ENCODE results near the gene RPS6KB2.
"Not testable (repeated sequence)": the region's sequence is repeated elsewhere in the genome, so short reads cannot be mapped to it uniquely, and the experiment has no call there.

RPS6KB2 gene

GRCh38 chr11:67464411-67465188 is 36.3 kb downstream of the RPS6KB2 start:
- ATAC-seq (ENCODE audit: low read depth) (peak; percentile 73), DNase-seq (ENCODE audit: low spot score) (peak; percentile 95)
- peaks cover 10% of the 10 kb centered on the region for H3K4me1 ChIP-seq (ENCODE audit: insufficient read depth, poor library complexity, severe bottlenecking)
- H3K27me3 ChIP-seq (ENCODE audit: insufficient read depth, poor library complexity, severe bottlenecking) = no peaks in the 10 kb centered on the region
- no peak for TF ChIP-seq CTCF (IDR thresholded peaks at IDR 0.05; ENCODE audit: poor library complexity, severe bottlenecking)
- peak overlapping the region; percentile 76 for H3K27ac ChIP-seq (ENCODE audit: poor library complexity, severe bottlenecking)
- H3K4me3 ChIP-seq (ENCODE audit: severe bottlenecking) = peak overlapping the region; percentile 51
- no peaks in the 10 kb centered on the region for H3K9me3 ChIP-seq (ENCODE audit: severe bottlenecking)
- H3K36me3 ChIP-seq (ENCODE audit: low read depth) = no peaks in the 10 kb centered on the region

DNA sequence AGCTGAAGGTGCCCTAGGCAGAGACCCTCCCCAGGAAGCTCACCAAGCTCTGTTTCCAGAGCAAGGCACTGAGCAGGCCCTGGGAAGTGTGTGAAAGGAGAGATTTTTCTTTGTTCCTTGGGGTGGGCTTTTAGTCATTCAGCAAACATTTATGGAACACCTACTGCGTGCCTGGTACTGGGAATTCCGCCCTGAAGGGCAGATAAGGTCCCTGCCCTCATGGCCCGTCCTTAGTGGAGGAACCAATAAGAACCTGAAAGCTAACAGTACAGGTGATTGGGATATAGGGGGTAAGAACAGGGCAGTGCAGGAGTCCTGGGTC is 36.9 kb downstream of the RPS6KB2 start:
- ATAC-seq (ENCODE audit: low read depth) = no peak; the same call in 2 of the 3 replicates

GRCh38 chr11:67465530-67465929 is 37.2 kb downstream of the RPS6KB2 start:
- not testable (repeated sequence) for DNase-seq (ENCODE audit: low spot score); H3K9me3 ChIP-seq (ENCODE audit: severe bottlenecking); H3K4me1 ChIP-seq (ENCODE audit: insufficient read depth, poor library complexity, severe bottlenecking); H3K27me3 ChIP-seq (ENCODE audit: insufficient read depth, poor library complexity, severe bottlenecking); H3K36me3 ChIP-seq (ENCODE audit: low read depth); ATAC-seq (ENCODE audit: low read depth)
- peak overlapping the region; percentile 51 for H3K4me3 ChIP-seq (ENCODE audit: severe bottlenecking)
- peak overlapping the region; percentile 76 for H3K27ac ChIP-seq (ENCODE audit: poor library complexity, severe bottlenecking)

More for the DNA sequence above, 36.9 kb downstream of the RPS6KB2 start:
- Histone ChIP-seq H3K4me1 (ENCODE audit: insufficient read depth, poor library complexity, severe bottlenecking) (peaks cover 10% of the 10 kb centered on the region), H3K36me3 (ENCODE audit: low read depth) (no peaks in the 10 kb centered on the region), H3K4me3 (ENCODE audit: severe bottlenecking) (peak overlapping the region; percentile 51), H3K27me3 (ENCODE audit: insufficient read depth, poor library complexity, severe bottlenecking) (no peaks in the 10 kb centered on the region), H3K9me3 (ENCODE audit: severe bottlenecking) (no peaks in the 10 kb centered on the region), H3K27ac (ENCODE audit: poor library complexity, severe bottlenecking) (peak overlapping the region; percentile 76)
- no peak for TF ChIP-seq CTCF (IDR thresholded peaks at IDR 0.05; ENCODE audit: poor library complexity, severe bottlenecking)
- no peak for DNase-seq (ENCODE audit: low spot score)

GRCh38 chr11:67466367-67466766 is 38.1 kb downstream of the RPS6KB2 start:
- H3K9me3 ChIP-seq (ENCODE audit: severe bottlenecking) = no peaks in the 10 kb centered on the region
- no peak overlapping the region for H3K4me3 ChIP-seq (ENCODE audit: severe bottlenecking)
- H3K4me1 ChIP-seq (ENCODE audit: insufficient read depth, poor library complexity, severe bottlenecking) = peaks cover 10% of the 10 kb centered on the region
- no peak for ATAC-seq (ENCODE audit: low read depth)
- H3K27me3 ChIP-seq (ENCODE audit: insufficient read depth, poor library complexity, severe bottlenecking) = no peaks in the 10 kb centered on the region
- TF ChIP-seq CTCF (IDR thresholded peaks at IDR 0.05; ENCODE audit: poor library complexity, severe bottlenecking) = no peak
- peak overlapping the region; percentile 76 for H3K27ac ChIP-seq (ENCODE audit: poor library complexity, severe bottlenecking)
- no peak for DNase-seq (ENCODE audit: low spot score)
- H3K36me3 ChIP-seq (ENCODE audit: low read depth) = no peaks in the 10 kb centered on the region

DNA sequence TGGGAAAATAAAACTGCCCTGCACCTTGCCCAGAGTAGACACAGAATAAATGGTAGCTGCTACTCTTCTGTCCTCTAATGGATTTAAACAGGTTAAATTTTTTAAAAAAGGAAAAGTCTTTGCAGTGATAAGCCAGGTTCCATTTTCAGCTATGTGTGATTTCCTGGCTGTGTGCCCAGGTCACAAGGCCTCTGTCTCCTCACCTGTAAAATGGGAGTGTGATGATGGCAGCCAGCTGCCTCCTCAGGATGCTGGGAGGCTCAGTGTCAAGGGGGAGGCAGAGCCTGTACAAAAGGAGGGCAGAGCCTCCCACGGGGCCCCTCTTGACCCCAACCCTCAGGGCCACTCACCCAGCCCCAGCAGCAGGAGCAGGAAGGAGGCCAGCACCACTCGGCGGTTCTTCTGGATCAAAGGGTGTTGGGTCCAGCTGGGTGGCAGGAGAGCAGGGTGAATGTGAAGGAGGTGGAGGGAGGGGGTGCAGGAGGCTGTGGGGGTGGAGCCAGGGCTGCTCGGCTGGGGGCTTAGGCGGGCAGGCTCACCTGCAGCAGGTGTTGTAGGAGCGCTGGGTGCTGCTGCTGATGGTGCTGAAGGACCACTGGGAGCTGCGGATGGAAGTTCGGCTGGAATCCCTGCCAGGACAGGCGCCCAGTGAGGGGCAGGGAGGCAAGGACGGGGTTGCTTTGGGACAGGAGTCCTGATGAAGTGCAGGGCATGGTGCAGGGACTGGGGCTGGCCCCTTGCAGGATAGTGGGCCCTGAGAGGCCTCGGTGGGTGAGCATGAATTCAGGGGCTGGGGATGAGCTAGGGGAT is 38.9 kb downstream of the RPS6KB2 start:
- no peak overlapping the region for H3K4me3 ChIP-seq (ENCODE audit: severe bottlenecking)
- H3K27ac ChIP-seq (ENCODE audit: poor library complexity, severe bottlenecking) = peak overlapping the region; percentile 76
- H3K36me3 ChIP-seq (ENCODE audit: low read depth) = no peaks in the 10 kb centered on the region
- H3K4me1 ChIP-seq (ENCODE audit: insufficient read depth, poor library complexity, severe bottlenecking) = peaks cover 10% of the 10 kb centered on the region
- no peak for TF ChIP-seq CTCF (IDR thresholded peaks at IDR 0.05; ENCODE audit: poor library complexity, severe bottlenecking)
- no peak for DNase-seq (ENCODE audit: low spot score)
- no peak for ATAC-seq (ENCODE audit: low read depth)
- H3K9me3 ChIP-seq (ENCODE audit: severe bottlenecking) = no peaks in the 10 kb centered on the region
- no peaks in the 10 kb centered on the region for H3K27me3 ChIP-seq (ENCODE audit: insufficient read depth, poor library complexity, severe bottlenecking)

Data from RWPE2 (cell line).